ENCODE results near the gene TRIM52. TPM values are rescaled to one million over a fixed set of nuclear protein-coding genes. Genes with fewer than 3 reads are reported as not detected.

TRIM52 gene
- total and polyA plus RNA-seq, 9 of the 15 experiments (the other 6 are each of a cell fraction or from before 2014, with no cell fraction given) = 3.3 to 21.9 (median 13.5) TPM

DNA sequence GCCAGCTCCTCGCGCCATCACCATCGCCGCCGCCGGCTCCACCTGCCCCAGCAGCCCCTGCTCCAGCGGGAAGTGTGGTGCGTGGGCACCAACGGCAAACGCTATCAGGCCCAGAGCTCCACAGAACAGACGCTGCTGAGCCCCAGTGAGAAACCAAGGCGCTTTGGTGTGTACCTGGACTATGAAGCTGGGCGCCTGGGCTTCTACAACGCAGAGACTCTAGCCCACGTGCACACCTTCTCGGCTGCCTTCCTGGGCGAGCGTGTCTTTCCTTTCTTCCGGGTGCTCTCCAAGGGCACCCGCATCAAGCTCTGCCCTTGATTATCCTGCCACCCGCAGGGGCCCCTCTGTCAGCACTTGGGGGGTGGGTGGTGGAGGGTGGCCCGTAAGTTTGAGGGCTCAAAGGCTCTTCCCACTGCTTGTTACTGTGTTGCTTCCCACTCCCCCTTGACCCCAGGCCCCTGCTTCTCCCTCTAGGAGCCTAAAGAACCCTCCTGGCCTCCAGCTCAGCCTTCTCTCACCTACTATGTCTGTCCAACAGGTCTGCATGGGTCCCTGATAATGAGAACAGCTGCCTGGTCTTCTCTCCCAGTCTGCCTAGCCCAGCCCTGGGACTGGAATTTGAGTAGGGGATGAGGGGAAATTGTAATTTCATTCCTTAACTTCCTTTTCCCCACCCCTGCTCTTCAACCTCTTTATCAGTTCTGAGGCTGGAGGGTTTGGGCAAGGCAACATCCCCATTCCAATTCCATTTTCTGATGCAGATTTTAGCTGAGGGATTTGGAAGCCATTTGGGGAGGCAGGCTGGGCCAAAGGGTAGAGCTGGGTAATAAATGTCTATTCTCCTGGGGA lies 26.3 kb downstream of the TRIM52 start:
- Histone ChIP-seq H3K27me3 (ENCODE audit: control insufficient read depth in 2 of 2, insufficient read depth in 2 of 2, low read length in 2 of 2) (no peaks in the 10 kb centered on the region), H3K9ac (ENCODE audit: insufficient read depth in 1 of 2, low read depth in 2 of 2, low read length in 2 of 2) (peak overlapping the region in 1 of 2 experiments; percentile 29; a peak in 2 of 4 replicates), H2AFZ (ENCODE audit: low read depth, low read length) (no peak overlapping the region), H3K27ac (ENCODE audit: extremely low read depth, low read depth, low read length) (peak overlapping the region; percentile 60; the same call in 2 of the 3 replicates), H3K4me1 (replicated peaks in 1 of 2; ENCODE audit: control insufficient read depth in 2 of 2, insufficient read depth in 2 of 2, low read length in 2 of 2) (peaks cover 5 to 20% of the 10 kb centered on the region in 2 experiments; a peak in 4 of 5 replicates), H3K4me3 (no peak overlapping the region), H3K9me1 (ENCODE audit: control insufficient read depth, insufficient read depth, low read length) (no peaks in the 10 kb centered on the region), H3K4me2 (ENCODE audit: insufficient read depth, low read length) (no peak overlapping the region), H3K36me3 (ENCODE audit: control insufficient read depth, insufficient read depth, low read length) (peaks cover 95% of the 10 kb centered on the region), H3K79me2 (ENCODE audit: control insufficient read depth, insufficient read depth, low read length) (peaks cover 25% of the 10 kb centered on the region), H4K20me1 (replicated peaks; ENCODE audit: control insufficient read depth, insufficient read depth, low read length) (peaks cover 37% of the 10 kb centered on the region), H3K9me3 (replicated peaks; ENCODE audit: control insufficient read depth, insufficient read depth, low read depth, low read length) (no peaks in the 10 kb centered on the region)
- in situ Hi-C loops (cut with MboI) = no loop called here
- POLR2A ChIA-PET = interaction anchor here (0.5 to 5.3 kb wide), 15 partner anchors 8 to 123 kb away, joined by 3 to 55 read pairs (median 5); partner anchors contain the start of genes RACK1 and TRIM41
- BruUV-seq (replicated peaks) = no TSS peak
- WGBS (ENCODE audit: insufficient coverage, low coverage, missing lambda C conversion rate) = 84% methylated on average over 16 of the region's 22 CpGs
- CTCF ChIA-PET (ENCODE audit: low intra/inter-chr PET ratio) = no interaction called here
- peak; percentile 42 for ATAC-seq
- peak in 3 of 4 experiments; percentile 17 to 38 (median 21) for DNase-seq (ENCODE audit: extremely low read depth in 1 of 4, low spot score in 3 of 4)
- intact Hi-C loops (cut with micrococcal nuclease) = no loop called here
- peak; percentile 44 for FAIRE-seq
- no peak for TF ChIP-seq NR2C2 (CRISPR knock-in tag; IDR thresholded peaks at IDR 0.05)
- no peak for TF ChIP-seq NR2C2 (tag; IDR thresholded peaks at IDR 0.05)
- TF ChIP-seq MEF2D (tag; conservative IDR thresholded peaks at IDR 0.05; ENCODE audit: low read depth) = no peak
- TF ChIP-seq FIP1L1 (IDR thresholded peaks at IDR 0.05; ENCODE audit: low read depth, low read length, poor library complexity, severe bottlenecking) = peak; percentile 63
- peak; percentile 64 for TF ChIP-seq SIRT6 (IDR thresholded peaks at IDR 0.05; ENCODE audit: low read depth, low read length)
- 0 out of 3 replicates have a peak, but pooled peaks of 1 of the 2 experiments have one; percentile 12 for TF ChIP-seq CBX3 (IDR thresholded peaks at IDR 0.05; ENCODE audit: borderline replicate concordance in 1 of 2, low read length in 2 of 2)
- TF ChIP-seq, protein P1, sequence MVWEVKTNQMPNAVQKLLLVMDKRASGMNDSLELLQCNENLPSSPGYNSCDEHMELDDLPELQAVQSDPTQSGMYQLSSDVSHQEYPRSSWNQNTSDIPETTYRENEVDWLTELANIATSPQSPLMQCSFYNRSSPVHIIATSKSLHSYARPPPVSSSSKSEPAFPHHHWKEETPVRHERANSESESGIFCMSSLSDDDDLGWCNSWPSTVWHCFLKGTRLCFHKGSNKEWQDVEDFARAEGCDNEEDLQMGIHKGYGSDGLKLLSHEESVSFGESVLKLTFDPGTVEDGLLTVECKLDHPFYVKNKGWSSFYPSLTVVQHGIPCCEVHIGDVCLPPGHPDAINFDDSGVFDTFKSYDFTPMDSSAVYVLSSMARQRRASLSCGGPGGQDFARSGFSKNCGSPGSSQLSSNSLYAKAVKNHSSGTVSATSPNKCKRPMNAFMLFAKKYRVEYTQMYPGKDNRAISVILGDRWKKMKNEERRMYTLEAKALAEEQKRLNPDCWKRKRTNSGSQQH (CRISPR knock-in tag; IDR thresholded peaks at IDR 0.05) = no peak
- peak; percentile 72 for TF ChIP-seq RBFOX2 (IDR thresholded peaks at IDR 0.05; ENCODE audit: low read depth, low read length)
- TF ChIP-seq, protein P2, sequence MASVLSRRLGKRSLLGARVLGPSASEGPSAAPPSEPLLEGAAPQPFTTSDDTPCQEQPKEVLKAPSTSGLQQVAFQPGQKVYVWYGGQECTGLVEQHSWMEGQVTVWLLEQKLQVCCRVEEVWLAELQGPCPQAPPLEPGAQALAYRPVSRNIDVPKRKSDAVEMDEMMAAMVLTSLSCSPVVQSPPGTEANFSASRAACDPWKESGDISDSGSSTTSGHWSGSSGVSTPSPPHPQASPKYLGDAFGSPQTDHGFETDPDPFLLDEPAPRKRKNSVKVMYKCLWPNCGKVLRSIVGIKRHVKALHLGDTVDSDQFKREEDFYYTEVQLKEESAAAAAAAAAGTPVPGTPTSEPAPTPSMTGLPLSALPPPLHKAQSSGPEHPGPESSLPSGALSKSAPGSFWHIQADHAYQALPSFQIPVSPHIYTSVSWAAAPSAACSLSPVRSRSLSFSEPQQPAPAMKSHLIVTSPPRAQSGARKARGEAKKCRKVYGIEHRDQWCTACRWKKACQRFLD (CRISPR knock-in tag; IDR thresholded peaks at IDR 0.05) = 0 out of 2 replicates have a peak, but pooled peaks have one; percentile 4
- TF ChIP-seq, protein P3, sequence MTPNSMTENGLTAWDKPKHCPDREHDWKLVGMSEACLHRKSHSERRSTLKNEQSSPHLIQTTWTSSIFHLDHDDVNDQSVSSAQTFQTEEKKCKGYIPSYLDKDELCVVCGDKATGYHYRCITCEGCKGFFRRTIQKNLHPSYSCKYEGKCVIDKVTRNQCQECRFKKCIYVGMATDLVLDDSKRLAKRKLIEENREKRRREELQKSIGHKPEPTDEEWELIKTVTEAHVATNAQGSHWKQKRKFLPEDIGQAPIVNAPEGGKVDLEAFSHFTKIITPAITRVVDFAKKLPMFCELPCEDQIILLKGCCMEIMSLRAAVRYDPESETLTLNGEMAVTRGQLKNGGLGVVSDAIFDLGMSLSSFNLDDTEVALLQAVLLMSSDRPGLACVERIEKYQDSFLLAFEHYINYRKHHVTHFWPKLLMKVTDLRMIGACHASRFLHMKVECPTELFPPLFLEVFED (CRISPR knock-in tag; conservative IDR thresholded peaks at IDR 0.05) = 0 out of 2 replicates have a peak, but pooled peaks have one; percentile 0
- no peak for TF ChIP-seq SAFB (IDR thresholded peaks at IDR 0.05; ENCODE audit: borderline replicate concordance, low read depth, low read length)
- TF ChIP-seq ZNF197 (CRISPR knock-in tag; IDR thresholded peaks at IDR 0.05; ENCODE audit: low read depth) = no peak
- TF ChIP-seq NR4A1 (CRISPR knock-in tag; IDR thresholded peaks at IDR 0.05) = no peak
- no peak for TF ChIP-seq NR4A1 (tag; IDR thresholded peaks at IDR 0.05)
- TF ChIP-seq NFYB (IDR thresholded peaks at IDR 0.05; ENCODE audit: extremely low read depth, insufficient read length) = no peak
